Brain microvascular endothelial cell (primary cell): ENCODE measurements around the gene SHE.

Experiments used
- DNase-seq: peaks from one replicate; pipeline ENCODE4 v3.0.0-alpha.2; 2020
- H3K27ac ChIP-seq: fragments of 250-450 bp; sonication (Bioruptor Pico); 2 replicates; pipeline ENCODE4 v1.5.1; 2020; ENCODE audit warnings: mild to moderate bottlenecking, moderate library complexity
- H3K27me3 ChIP-seq: fragments of 250-450 bp; sonication (Bioruptor Pico); replicated peaks from 2 replicates; pipeline ENCODE4 v1.5.1; 2020; ENCODE audit warnings: mild to moderate bottlenecking
- H3K36me3 ChIP-seq: fragments of 250-450 bp; sonication (Bioruptor Pico); replicated peaks from 2 replicates; pipeline ENCODE4 v1.5.1; 2020; ENCODE audit warnings: mild to moderate bottlenecking
- H3K4me3 ChIP-seq: 2 replicates; pipeline ENCODE4 v1.5.1; 2011; ENCODE audit warnings: low read depth, mild to moderate bottlenecking, control low read depth, low read length, moderate library complexity
- CTCF ChIP-seq: IDR thresholded peaks from 2 replicates; pipeline ENCODE4 v1.5.1; 2011; ENCODE audit warnings: low read depth, mild to moderate bottlenecking, moderate library complexity, low read length, control low read depth, inconsistent platforms; ENCODE audit errors: missing control alignments
- in situ Hi-C: cut with HindIII; loops from 2 replicates; pipeline ENCODE4 v1.10.0; 2017; ENCODE audit warnings: low sequenced_read_pairs, low pct_ligation_motif_present

The SHE gene

GRCh38 chr1:154497026-154497806 is 5.0 kb downstream of the SHE start:
- Histone ChIP-seq H3K27ac (no peak overlapping the region), H3K36me3 (no peaks in the 10 kb centered on the region), H3K27me3 (peaks cover 49% of the 10 kb centered on the region), H3K4me3 (no peak overlapping the region)
- DNase-seq, result no peak
- in situ Hi-C loops, result no loop called here
- TF ChIP-seq CTCF, result no peak

GRCh38 chr1:154496383-154496782 is 5.8 kb downstream of the SHE start:
- no peak overlapping the region for H3K27ac ChIP-seq
- no peak for DNase-seq
- in situ Hi-C loops, result no loop called here
- peaks cover 49% of the 10 kb centered on the region for H3K27me3 ChIP-seq
- no peak overlapping the region for H3K4me3 ChIP-seq
- no peaks in the 10 kb centered on the region for H3K36me3 ChIP-seq
- no peak for TF ChIP-seq CTCF

GRCh38 chr1:154495496-154496273 is 6.5 kb downstream of the SHE start:
- in situ Hi-C loops, result no loop called here
- no peak for DNase-seq
- Histone ChIP-seq H3K4me3 (no peak overlapping the region), H3K36me3 (no peaks in the 10 kb centered on the region), H3K27ac (no peak overlapping the region), H3K27me3 (peaks cover 48% of the 10 kb centered on the region)
- no peak for TF ChIP-seq CTCF

GRCh38 chr1:154493276-154493675 is 8.9 kb downstream of the SHE start:
- H3K27ac ChIP-seq, result no peak overlapping the region
- TF ChIP-seq CTCF, result no peak
- DNase-seq, result no peak
- no peak overlapping the region for H3K4me3 ChIP-seq
- peaks cover 43% of the 10 kb centered on the region for H3K27me3 ChIP-seq
- in situ Hi-C loops, result no loop called here
- no peaks in the 10 kb centered on the region for H3K36me3 ChIP-seq

- Histone ChIP-seq H3K27me3 (peaks cover 43% of the 10 kb centered on the region), H3K36me3 (no peaks in the 10 kb centered on the region), H3K4me3 (no peak overlapping the region), H3K27ac (no peak overlapping the region)
- in situ Hi-C loops, result no loop called here
- DNase-seq, result no peak
- no peak for TF ChIP-seq CTCF
Measured at GRCh38 chr1:154492115-154492514, 10.1 kb downstream of the SHE start.

- Histone ChIP-seq H3K36me3 (no peaks in the 10 kb centered on the region), H3K27me3 (peaks cover 39% of the 10 kb centered on the region), H3K27ac (no peak overlapping the region), H3K4me3 (no peak overlapping the region)
- no peak for DNase-seq
- in situ Hi-C loops, result no loop called here
- no peak for TF ChIP-seq CTCF
Measured at GRCh38 chr1:154490317-154490716, 11.9 kb downstream of the SHE start.
